SK-N-SH (cell line): ENCODE results near the gene GSTA1.
"Not testable (repeated sequence)": the region's sequence is repeated elsewhere in the genome, so short reads cannot be mapped to it uniquely, and the experiment has no call there.

Experiments used
- EP300 ChIP-seq, 2 experiments: IDR thresholded peaks; 2 replicates each; pipeline versions ENCODE4 v1.4.0 to v1.6.1; 2012; ENCODE audit warnings: borderline replicate concordance in 1 of 2, low read depth in 1 of 2, low read length in 1 of 2
- TF ChIP-seq, protein P1 (sequence below): fragments of 200-600 bp; sonication (generic); IDR thresholded peaks from 2 replicates; pipeline ENCODE4 v1.6.1; 2017; ENCODE audit warnings: antibody characterized with exemption, mild to moderate bottlenecking, moderate library complexity

DNA sequence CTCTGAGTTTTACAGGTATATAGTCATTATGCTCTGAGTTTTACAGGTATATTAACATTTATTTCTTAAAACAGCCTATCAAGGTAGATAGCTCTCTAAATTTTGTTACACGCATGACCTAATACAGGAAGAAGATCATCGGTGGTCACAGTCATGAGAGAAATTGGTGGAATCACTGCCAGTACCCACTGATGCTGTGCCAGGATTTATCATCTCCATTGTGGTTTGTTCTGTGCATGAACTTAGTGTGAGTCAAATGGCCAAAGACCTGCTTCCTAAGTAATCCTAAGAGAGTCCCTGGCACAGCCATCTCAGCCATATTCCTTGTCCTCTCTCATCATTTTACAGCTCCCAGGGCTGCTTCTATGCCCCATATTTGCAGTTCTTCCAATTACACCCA is 50.5 kb downstream of the GSTA1 start:
- TF ChIP-seq, protein P1, sequence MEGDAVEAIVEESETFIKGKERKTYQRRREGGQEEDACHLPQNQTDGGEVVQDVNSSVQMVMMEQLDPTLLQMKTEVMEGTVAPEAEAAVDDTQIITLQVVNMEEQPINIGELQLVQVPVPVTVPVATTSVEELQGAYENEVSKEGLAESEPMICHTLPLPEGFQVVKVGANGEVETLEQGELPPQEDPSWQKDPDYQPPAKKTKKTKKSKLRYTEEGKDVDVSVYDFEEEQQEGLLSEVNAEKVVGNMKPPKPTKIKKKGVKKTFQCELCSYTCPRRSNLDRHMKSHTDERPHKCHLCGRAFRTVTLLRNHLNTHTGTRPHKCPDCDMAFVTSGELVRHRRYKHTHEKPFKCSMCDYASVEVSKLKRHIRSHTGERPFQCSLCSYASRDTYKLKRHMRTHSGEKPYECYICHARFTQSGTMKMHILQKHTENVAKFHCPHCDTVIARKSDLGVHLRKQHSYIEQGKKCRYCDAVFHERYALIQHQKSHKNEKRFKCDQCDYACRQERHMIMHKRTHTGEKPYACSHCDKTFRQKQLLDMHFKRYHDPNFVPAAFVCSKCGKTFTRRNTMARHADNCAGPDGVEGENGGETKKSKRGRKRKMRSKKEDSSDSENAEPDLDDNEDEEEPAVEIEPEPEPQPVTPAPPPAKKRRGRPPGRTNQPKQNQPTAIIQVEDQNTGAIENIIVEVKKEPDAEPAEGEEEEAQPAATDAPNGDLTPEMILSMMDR, result not testable (repeated sequence)
- TF ChIP-seq EP300 (IDR thresholded peaks at IDR 0.05; ENCODE audit: borderline replicate concordance in 1 of 2, low read depth in 1 of 2, low read length in 1 of 2), result not testable (repeated sequence)
